Loucy (cell line): Measurements from ENCODE around the gene CEP295NL.

Experiments used
- H2AFZ ChIP-seq: fragments of 200-600 bp; sonication (generic); 2 replicates; pipeline ENCODE4 v1.6.0; 2016; ENCODE audit warnings: antibody characterized with exemption, mild to moderate bottlenecking, low read length, moderate library complexity
- H3F3A ChIP-seq: fragments of 200-600 bp; 2 replicates; pipeline ENCODE4 v1.6.0; 2016; ENCODE audit warnings: antibody characterized with exemption, low read depth, mild to moderate bottlenecking
- H3K27me3 ChIP-seq: fragments of 200-600 bp; sonication (generic); 2 replicates; pipeline ENCODE4 v1.6.1; 2014; ENCODE audit warnings: low read length, mild to moderate bottlenecking; ENCODE audit not compliant: insufficient read depth, poor library complexity, severe bottlenecking
- H3K36me3 ChIP-seq: fragments of 200-600 bp; sonication (generic); 2 replicates; pipeline ENCODE4 v1.6.1; 2016; ENCODE audit warnings: low read length; ENCODE audit not compliant: insufficient read depth
- H3K4me1 ChIP-seq: fragments of 200-600 bp; sonication (generic); 2 replicates; pipeline ENCODE4 v1.5.1; 2014; ENCODE audit warnings: low read length, mild to moderate bottlenecking; ENCODE audit not compliant: insufficient read depth, poor library complexity, severe bottlenecking
- H3K4me2 ChIP-seq: fragments of 200-600 bp; sonication (generic); 2 replicates; pipeline ENCODE4 v1.6.0; 2014; ENCODE audit warnings: antibody characterized with exemption, low read length, low read depth, mild to moderate bottlenecking; ENCODE audit not compliant: poor library complexity, severe bottlenecking
- H3K4me3 ChIP-seq: fragments of 200-600 bp; sonication (generic); 2 replicates; pipeline ENCODE4 v1.5.1; 2014; ENCODE audit warnings: low read length, mild to moderate bottlenecking, mixed read lengths; ENCODE audit not compliant: poor library complexity, severe bottlenecking
- H3K79me2 ChIP-seq: fragments of 200-600 bp; sonication (generic); 2 replicates; pipeline ENCODE4 v1.6.1; 2014; ENCODE audit warnings: low read length; ENCODE audit not compliant: insufficient read depth
- H3K9ac ChIP-seq: fragments of 200-600 bp; sonication (generic); 2 replicates; pipeline ENCODE4 v1.6.0; 2014; ENCODE audit warnings: mild to moderate bottlenecking, low read depth, low read length, moderate library complexity; ENCODE audit not compliant: poor library complexity, severe bottlenecking
- H3K9me2 ChIP-seq: fragments of 200-600 bp; sonication (generic); replicated peaks from 2 replicates; pipeline ENCODE4 v1.6.1; 2016; ENCODE audit warnings: low read depth, low read length, mixed read lengths
- H3K9me3 ChIP-seq: fragments of 200-600 bp; sonication (generic); 2 replicates; pipeline ENCODE4 v1.6.1; 2014; ENCODE audit warnings: mild to moderate bottlenecking, antibody characterized with exemption, low read length, low read depth; ENCODE audit not compliant: insufficient read depth
- H4K20me1 ChIP-seq: fragments of 200-600 bp; sonication (generic); 2 replicates; pipeline ENCODE4 v1.6.0; 2014; ENCODE audit warnings: antibody characterized with exemption, low read length, mild to moderate bottlenecking; ENCODE audit not compliant: insufficient read depth, poor library complexity, severe bottlenecking
- CTCF ChIP-seq: fragments of 200-600 bp; sonication (generic); conservative IDR thresholded peaks from 2 replicates; pipeline ENCODE4 v1.5.1; 2014; ENCODE audit warnings: mild to moderate bottlenecking, antibody characterized with exemption, low read length
- EZH2phosphoT487 ChIP-seq: fragments of 200-600 bp; IDR thresholded peaks from 2 replicates; pipeline ENCODE4 v1.6.1; 2018; ENCODE audit warnings: antibody characterized with exemption, mild to moderate bottlenecking, moderate library complexity, borderline replicate concordance

CEP295NL gene

GRCh38 chr17:78903101-78903779, at the start of gene CEP295NL:
Gene CEP295NL (minus strand): TSS chr17:78903201. CDS start chr17:78901828, 1,373 bp downstream.
- Histone ChIP-seq H3F3A (no peaks in the 10 kb centered on the region), H3K4me1 (no peaks in the 10 kb centered on the region), H3K79me2 (no peaks in the 10 kb centered on the region), H3K9me3 (no peaks in the 10 kb centered on the region), H3K4me2 (no peak within 1 kb of the TSS), H3K9me2 (no peaks in the 10 kb centered on the region), H3K4me3 (no peak within 1 kb of the TSS), H2AFZ (no peak within 1 kb of the TSS), H3K36me3 (peaks cover 5% of the 10 kb centered on the region; the same call in 1 of the 2 replicates), H3K27me3 (no peaks in the 10 kb centered on the region), H4K20me1 (no peaks in the 10 kb centered on the region), H3K9ac (no peak within 1 kb of the TSS)
- TF ChIP-seq CTCF (no peak), EZH2phosphoT487 (no peak)

- Histone ChIP-seq H4K20me1 (no peaks in the 10 kb centered on the region), H2AFZ (no peak overlapping the region), H3K9me3 (no peaks in the 10 kb centered on the region), H3K4me3 (no peak overlapping the region), H3K4me2 (no peak overlapping the region), H3K9ac (no peak overlapping the region), H3K79me2 (no peaks in the 10 kb centered on the region), H3K4me1 (no peaks in the 10 kb centered on the region), H3K36me3 (no peaks in the 10 kb centered on the region), H3K27me3 (no peaks in the 10 kb centered on the region), H3F3A (no peaks in the 10 kb centered on the region), H3K9me2 (no peaks in the 10 kb centered on the region)
- TF ChIP-seq EZH2phosphoT487 (no peak), CTCF (no peak)
Observed at GRCh38 chr17:78952706-78953105, 49.7 kb upstream of the CEP295NL start.

- H3K9me3 ChIP-seq = no peaks in the 10 kb centered on the region
- H3K9ac ChIP-seq = no peak overlapping the region
- no peaks in the 10 kb centered on the region for H3K79me2 ChIP-seq
- no peak for TF ChIP-seq CTCF
- TF ChIP-seq EZH2phosphoT487 = no peak
- H3K4me1 ChIP-seq = no peaks in the 10 kb centered on the region
- H3F3A ChIP-seq = no peaks in the 10 kb centered on the region
- no peaks in the 10 kb centered on the region for H3K27me3 ChIP-seq
- H3K4me2 ChIP-seq = no peak overlapping the region
- no peak overlapping the region for H3K4me3 ChIP-seq
- H2AFZ ChIP-seq = no peak overlapping the region
- no peaks in the 10 kb centered on the region for H3K36me3 ChIP-seq
- H3K9me2 ChIP-seq = no peaks in the 10 kb centered on the region
- no peaks in the 10 kb centered on the region for H4K20me1 ChIP-seq
Observed at GRCh38 chr17:78951967-78952551, 49.1 kb upstream of the CEP295NL start.
